ENCODE measurements around the gene NPAT. TPM values are rescaled to one million over a fixed set of nuclear protein-coding genes. Genes with fewer than 3 reads are reported as not detected.

The NPAT gene
- total RNA-seq, 1 experiment from 2014 or later = 16.6 TPM

GRCh38 chr11:108241330-108242037 lies 19.0 kb upstream of the NPAT start:
- Histone ChIP-seq H3K9me3 (ENCODE audit: control insufficient read depth, insufficient read depth, low read depth, low read length) (no peaks in the 10 kb centered on the region), H3K27me3 (ENCODE audit: control insufficient read depth, insufficient read depth, low read length) (no peaks in the 10 kb centered on the region), H3K36me3 (ENCODE audit: control insufficient read depth, insufficient read depth, low read length) (peaks cover 16% of the 10 kb centered on the region), H3K4me3 (ENCODE audit: low read depth in 2 of 2, low read length in 2 of 2) (no peak overlapping the region), H3K27ac (ENCODE audit: low read length) (no peak overlapping the region), H3K4me1 (ENCODE audit: control insufficient read depth, insufficient read depth, low read length) (no peaks in the 10 kb centered on the region)
- in situ Hi-C loops (cut with HindIII; ENCODE audit: low pct_unique_long_range_greater_than_20kb, low sequenced_read_pairs) = no loop called here
- TF ChIP-seq TCF7L2 (IDR thresholded peaks at IDR 0.05; ENCODE audit: low read depth, low read length) = no peak
- no peak for TF ChIP-seq POLR2AphosphoS5 (IDR thresholded peaks at IDR 0.05; ENCODE audit: low read depth, low read length)
- TF ChIP-seq REST (IDR thresholded peaks at IDR 0.05; ENCODE audit: insufficient read depth in 1 of 2, low read depth in 2 of 2, low read length in 1 of 2) = no peak
- intact Hi-C loops (cut with micrococcal nuclease; ENCODE audit: unreplicated experiment) = no loop called here
- ChIA-PET POLR2A (no interaction called here), CTCF (no interaction called here)
- no peak for ATAC-seq
- no TSS peak for BruUV-seq (replicated peaks)
- no peak for DNase-seq (ENCODE audit: low read depth, low spot score)

GRCh38 chr11:108239076-108239475 lies 16.6 kb upstream of the NPAT start:
- ATAC-seq (no peak), DNase-seq (ENCODE audit: low read depth, low spot score) (no peak)
- H3K4me1 ChIP-seq (ENCODE audit: control insufficient read depth, insufficient read depth, low read length) = no peaks in the 10 kb centered on the region
- no TSS peak for BruUV-seq (replicated peaks)
- TF ChIP-seq TCF7L2 (IDR thresholded peaks at IDR 0.05; ENCODE audit: low read depth, low read length) = no peak
- no peak for TF ChIP-seq CTCF (IDR thresholded peaks at IDR 0.05)
- TF ChIP-seq POLR2AphosphoS5 (IDR thresholded peaks at IDR 0.05; ENCODE audit: low read depth, low read length) = no peak
- TF ChIP-seq REST (IDR thresholded peaks at IDR 0.05; ENCODE audit: insufficient read depth in 1 of 2, low read depth in 2 of 2, low read length in 1 of 2) = no peak
- TF ChIP-seq SIN3A (IDR thresholded peaks at IDR 0.05; ENCODE audit: borderline replicate concordance, insufficient read depth, low read depth, low read length) = no peak
- no peak overlapping the region for H3K4me3 ChIP-seq (ENCODE audit: low read depth in 2 of 2, low read length in 2 of 2)
- H3K27ac ChIP-seq (ENCODE audit: low read length) = no peak overlapping the region
- no peaks in the 10 kb centered on the region for H3K9me3 ChIP-seq (ENCODE audit: control insufficient read depth, insufficient read depth, low read depth, low read length)
- intact Hi-C loops (cut with micrococcal nuclease; ENCODE audit: unreplicated experiment) (no loop called here), in situ Hi-C loops (cut with HindIII; ENCODE audit: low pct_unique_long_range_greater_than_20kb, low sequenced_read_pairs) (no loop called here)
- no peaks in the 10 kb centered on the region for H3K27me3 ChIP-seq (ENCODE audit: control insufficient read depth, insufficient read depth, low read length)
- ChIA-PET POLR2A (no interaction called here), CTCF (no interaction called here)
- H3K36me3 ChIP-seq (ENCODE audit: control insufficient read depth, insufficient read depth, low read length) = peaks cover 18% of the 10 kb centered on the region

All from Panc1 (cell line).